IMR-90 (cell line): ENCODE measurements around the gene MGAT5. TPM values are rescaled to one million over a fixed set of nuclear protein-coding genes. Genes with fewer than 3 reads are reported as not detected.

ENCODE experiments used
- ATAC-seq: fragments of 200-7000 bp; cut with Tn5 transposase; 2 replicates; pipeline ENCODE4 v1.9.1; 2020; ENCODE audit warnings: low read depth, mild to moderate bottlenecking, moderate library complexity
- BruUV-seq: library from RNA; stranded (reverse); fragments of 400-500 nt; replicated peaks from 2 replicates; lab custom pipeline; 2021; lab: Mats Ljungman, UMichigan
- CTCF ChIA-PET: fragments of 300-600 bp; formaldehyde crosslinking; extraction: SDS; loops from one replicate; lab custom pipeline; 2021; ENCODE audit warnings: antibody characterized with exemption; lab: Yijun Ruan, JAX
- POLR2A ChIA-PET: fragments of 300-600 bp; sonication (Branson Sonifier 250); formaldehyde crosslinking; loops from one replicate; lab custom pipeline; 2022; ENCODE audit warnings: antibody characterized with exemption; ENCODE audit not compliant: unreplicated experiment; lab: Charles Lee
- DNase-seq: peaks from one replicate; pipeline ENCODE4 v3.0.0; 2013
- H2AFZ ChIP-seq: replicated peaks from 2 replicates; pipeline ENCODE3; 2013; ENCODE audit warnings: low read length, mild to moderate bottlenecking; ENCODE audit not compliant: poor library complexity
- H2AK5ac ChIP-seq: 2 replicates; pipeline ENCODE4 v1.6.1; 2013; ENCODE audit warnings: low read depth, low read length, inconsistent platforms
- H2AK9ac ChIP-seq: replicated peaks from 2 replicates; pipeline ENCODE3; 2013; ENCODE audit warnings: mild to moderate bottlenecking, low read depth, low read length, moderate library complexity; ENCODE audit not compliant: poor library complexity
- H2BK120ac ChIP-seq: 2 replicates; pipeline ENCODE4 v1.6.1; 2013; ENCODE audit warnings: low read depth, low read length, inconsistent platforms
- H2BK15ac ChIP-seq: 3 replicates; pipeline ENCODE4 v1.6.1; 2013; ENCODE audit warnings: low read depth, low read length, inconsistent platforms
- H2BK20ac ChIP-seq: 2 replicates; pipeline ENCODE4 v1.6.1; 2013; ENCODE audit warnings: low read depth, mild to moderate bottlenecking, inconsistent platforms, low read length, moderate library complexity
- H2BK5ac ChIP-seq: 2 replicates; pipeline ENCODE4 v1.6.1; 2013; ENCODE audit warnings: mild to moderate bottlenecking, low read depth, low read length, inconsistent platforms; ENCODE audit not compliant: poor library complexity, severe bottlenecking
- H3K14ac ChIP-seq: replicated peaks from 2 replicates; pipeline ENCODE4 v1.6.1; 2013; ENCODE audit warnings: low read depth, low read length, inconsistent platforms
- H3K18ac ChIP-seq: 2 replicates; pipeline ENCODE4 v1.6.1; 2013; ENCODE audit warnings: low read depth, low read length, control low read depth
- H3K23ac ChIP-seq: 2 replicates; pipeline ENCODE4 v1.6.1; 2013; ENCODE audit warnings: low read depth, low read length, inconsistent platforms
- H3K27ac ChIP-seq: 2 replicates; pipeline ENCODE4 v1.5.1; 2013; ENCODE audit warnings: mild to moderate bottlenecking, control low read depth, low read length; ENCODE audit not compliant: insufficient read depth
- H3K27me3 ChIP-seq: 2 replicates; pipeline ENCODE4 v1.6.1; 2013; ENCODE audit warnings: low read length; ENCODE audit not compliant: control insufficient read depth, insufficient read depth
- H3K36me3 ChIP-seq: 2 replicates; pipeline ENCODE4 v1.6.1; 2013; ENCODE audit warnings: low read length, mixed read lengths; ENCODE audit not compliant: control insufficient read depth, insufficient read depth
- H3K4ac ChIP-seq: 2 replicates; pipeline ENCODE4 v1.6.1; 2013; ENCODE audit warnings: low read depth, low read length, inconsistent platforms
- H3K4me1 ChIP-seq: 2 replicates; pipeline ENCODE4 v1.6.1; 2013; ENCODE audit warnings: low read length, mixed read lengths; ENCODE audit not compliant: control insufficient read depth, insufficient read depth
- H3K4me2 ChIP-seq: 2 replicates; pipeline ENCODE4 v1.6.1; 2013; ENCODE audit warnings: low read depth, mild to moderate bottlenecking, control low read depth, low read length, moderate library complexity
- H3K4me3 ChIP-seq: 2 replicates; pipeline ENCODE4 v1.5.1; 2013; ENCODE audit warnings: low read depth, mild to moderate bottlenecking, control low read depth, low read length, moderate library complexity; ENCODE audit not compliant: insufficient read depth
- H3K56ac ChIP-seq: 2 replicates; pipeline ENCODE4 v1.6.1; 2013; ENCODE audit warnings: low read length, inconsistent platforms; ENCODE audit not compliant: insufficient read depth; ENCODE audit errors: extremely low read depth
- H3K79me1 ChIP-seq, 2 experiments: 2 replicates each; pipeline ENCODE4 v1.6.1; 2013; ENCODE audit warnings: low read length in 2 of 2, inconsistent platforms in 1 of 2, low read depth in 1 of 2
- H3K9ac ChIP-seq: 2 replicates; pipeline ENCODE4 v1.6.1; 2013; ENCODE audit warnings: low read depth, low read length, control low read depth
- H3K9me1 ChIP-seq: 2 replicates; pipeline ENCODE4 v1.6.1; 2013; ENCODE audit warnings: low read length, inconsistent platforms; ENCODE audit not compliant: insufficient read depth
- H3K9me3 ChIP-seq: 2 replicates; pipeline ENCODE4 v1.6.1; 2013; ENCODE audit warnings: low read length; ENCODE audit not compliant: control insufficient read depth, insufficient read depth
- H4K20me1 ChIP-seq: 2 replicates; pipeline ENCODE4 v1.6.1; 2013; ENCODE audit warnings: low read length, inconsistent platforms; ENCODE audit not compliant: insufficient read depth
- H4K5ac ChIP-seq: 2 replicates; pipeline ENCODE4 v1.6.1; 2013; ENCODE audit warnings: mild to moderate bottlenecking, low read depth, low read length, control low read depth
- H4K8ac ChIP-seq, 2 experiments: 2 replicates each; pipeline ENCODE4 v1.6.1; 2013; ENCODE audit warnings: low read depth in 2 of 2, low read length in 2 of 2, control low read depth in 1 of 2, inconsistent platforms in 1 of 2
- H4K91ac ChIP-seq: 2 replicates; pipeline ENCODE4 v1.6.1; 2013; ENCODE audit warnings: low read depth, low read length, inconsistent platforms; ENCODE audit not compliant: insufficient read depth
- BHLHE40 ChIP-seq: fragments of 150-350 bp; IDR thresholded peaks from 2 replicates; pipeline ENCODE4 v1.6.1; 2016; ENCODE audit warnings: mild to moderate bottlenecking, low read depth, low read length
- CEBPB ChIP-seq: IDR thresholded peaks from 2 replicates; pipeline ENCODE4 v1.6.1; 2012; ENCODE audit warnings: low read depth, low read length, improper control_type of control experiment
- ELK1 ChIP-seq: fragments of 150-350 bp; IDR thresholded peaks from 2 replicates; pipeline ENCODE4 v1.6.1; 2016; ENCODE audit warnings: low read depth, mild to moderate bottlenecking, low read length, moderate library complexity, borderline replicate concordance
- FOS ChIP-seq: fragments of 150-350 bp; IDR thresholded peaks from 2 replicates; pipeline ENCODE4 v1.6.1; 2016; ENCODE audit warnings: low read depth, low read length
- MAFK ChIP-seq: IDR thresholded peaks from 2 replicates; pipeline ENCODE4 v1.6.1; 2012; ENCODE audit warnings: low read depth, low read length, improper control_type of control experiment
- MAZ ChIP-seq: IDR thresholded peaks from 2 replicates; pipeline ENCODE4 v1.6.1; 2012; ENCODE audit warnings: low read depth, mild to moderate bottlenecking, low read length, improper control_type of control experiment, moderate library complexity, borderline replicate concordance
- MXI1 ChIP-seq: IDR thresholded peaks from 2 replicates; pipeline ENCODE4 v1.6.1; 2012; ENCODE audit warnings: low read depth, mild to moderate bottlenecking, low read length, moderate library complexity, borderline replicate concordance
- NFE2L2 ChIP-seq: fragments of 150-350 bp; IDR thresholded peaks from 2 replicates; pipeline ENCODE4 v1.6.1; 2016; ENCODE audit warnings: low read depth, mild to moderate bottlenecking, low read length
- POLR2A ChIP-seq: IDR thresholded peaks from 2 replicates; pipeline ENCODE4 v1.6.1; 2012; ENCODE audit warnings: mild to moderate bottlenecking, low read depth, low read length
- RAD21 ChIP-seq: IDR thresholded peaks from 2 replicates; pipeline ENCODE4 v1.6.1; 2012; ENCODE audit warnings: low read length, improper control_type of control experiment
- RCOR1 ChIP-seq: IDR thresholded peaks from 2 replicates; pipeline ENCODE4 v1.6.1; 2012; ENCODE audit warnings: mild to moderate bottlenecking, low read length, improper control_type of control experiment; ENCODE audit not compliant: insufficient replicate concordance
- RFX5 ChIP-seq: IDR thresholded peaks from 2 replicates; pipeline ENCODE4 v1.8.0; 2012; ENCODE audit warnings: low read depth, mild to moderate bottlenecking, low read length, moderate library complexity
- WGBS, 2 experiments: methylation state at CpG; one replicate each; pipeline versions ENCODE4 v1.1.5 to v1.1.7; 2013; ENCODE audit warnings: missing lambda C conversion rate in 2 of 2; ENCODE audit not compliant: insufficient read length in 1 of 2; ENCODE audit errors: extremely low coverage in 2 of 2; 5-methylcytosine and 5-hydroxymethylcytosine counted together
- dilution Hi-C: fragments of 300-500 bp; cut with HindIII; formaldehyde crosslinking; loops from one replicate; pipeline ENCODE4 v1.14.3; 2018; ENCODE audit warnings: low sequenced_read_pairs; ENCODE audit not compliant: unreplicated experiment
- in situ Hi-C: fragments of 300-500 bp; cut with MboI; formaldehyde crosslinking; loops from 3 replicates; pipeline ENCODE4 v1.14.3; 2019; ENCODE audit warnings: low sequenced_read_pairs, inconsistent platforms, mixed read lengths
- intact Hi-C: fragments of 100-400 bp; cut with micrococcal nuclease; formaldehyde crosslinking; loops from 2 replicates; pipeline ENCODE4 v1.10.0; 2022
- polyA plus RNA-seq, 3 experiments: library from polyadenylated mRNA; depleted of rRNA; stranded (reverse); fragments of >200 nt; gene quantifications; 2 replicates each; pipeline ENCODE4 v1.2.3, GENCODE V29; 2012; ENCODE audit warnings: low replicate concordance in 1 of 3
- total RNA-seq: library from RNA; depleted of rRNA; stranded (reverse); fragments of >200 nt; gene quantifications from 2 replicates; pipeline ENCODE4 v1.2.3, GENCODE V29; 2012
- TF ChIP-seq, protein P1 (sequence below): conservative IDR thresholded peaks from 2 replicates; pipeline ENCODE4 v1.5.1; 2012; ENCODE audit warnings: mild to moderate bottlenecking, low read depth, low read length, improper control_type of control experiment

The MGAT5 gene
- total and polyA plus RNA-seq, 2 of the 4 experiments (the other 2 are of a cell fraction): 22.9 to 59.9 TPM

DNA sequence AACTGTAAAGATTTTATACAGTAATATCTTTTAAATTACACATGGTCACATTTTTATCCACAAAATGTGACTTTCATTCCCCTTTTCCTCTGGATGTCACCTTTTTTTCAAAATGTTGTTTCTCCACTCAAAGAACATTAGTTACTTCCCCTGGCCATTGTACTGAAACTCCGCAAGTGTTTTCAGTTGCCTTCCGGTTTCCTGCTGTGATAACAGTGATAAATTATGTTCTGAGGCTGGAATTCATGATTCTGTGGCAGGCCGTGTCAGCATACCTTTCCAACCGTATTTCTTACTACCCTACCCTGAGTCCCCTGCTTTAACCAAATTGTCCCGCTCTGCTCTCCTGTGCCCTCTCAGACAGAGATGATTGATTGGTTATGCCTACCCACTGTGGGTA is 53.5 kb downstream of the MGAT5 start:
- POLR2A ChIA-PET: no interaction called here
- Histone ChIP-seq H3K79me1 (peaks cover 36 to 52% of the 10 kb centered on the region in 2 experiments), H2AK9ac (no peak overlapping the region), H3K27me3 (no peaks in the 10 kb centered on the region), H3K4me1 (peaks cover under 1% of the 10 kb centered on the region; the same call in 1 of the 2 replicates), H2AK5ac (no peak overlapping the region), H4K5ac (no peak overlapping the region), H3K23ac (no peak overlapping the region), H3K18ac (no peak overlapping the region), H3K4ac (no peak overlapping the region), H3K14ac (no peak overlapping the region), H2BK20ac (no peak overlapping the region), H3K4me3 (no peak overlapping the region), H3K27ac (no peak overlapping the region), H2AFZ (no peak overlapping the region), H3K9ac (no peak overlapping the region), H3K36me3 (peaks cover 3% of the 10 kb centered on the region; the same call in 1 of the 2 replicates), H4K91ac (no peak overlapping the region), H3K9me1 (peaks cover 2% of the 10 kb centered on the region; the same call in 1 of the 2 replicates), H4K8ac (no peak overlapping the region), H2BK5ac (no peak overlapping the region), H3K9me3 (no peaks in the 10 kb centered on the region), H3K4me2 (no peak overlapping the region), H3K56ac (no peak overlapping the region), H2BK15ac (no peak overlapping the region), H4K20me1 (peaks cover 3% of the 10 kb centered on the region; the same call in 1 of the 2 replicates), H2BK120ac (no peak overlapping the region)
- DNase-seq (no peak), ATAC-seq (no peak)
- CTCF ChIA-PET: no interaction called here
- no TSS peak for BruUV-seq
- dilution Hi-C loops: no loop called here
- no peak for TF ChIP-seq BHLHE40
- no peak for TF ChIP-seq NFE2L2
- no peak for TF ChIP-seq CEBPB
- no peak for TF ChIP-seq FOS
- no peak for TF ChIP-seq MXI1
- TF ChIP-seq RFX5: no peak
- TF ChIP-seq POLR2A: no peak
- TF ChIP-seq, protein P1, sequence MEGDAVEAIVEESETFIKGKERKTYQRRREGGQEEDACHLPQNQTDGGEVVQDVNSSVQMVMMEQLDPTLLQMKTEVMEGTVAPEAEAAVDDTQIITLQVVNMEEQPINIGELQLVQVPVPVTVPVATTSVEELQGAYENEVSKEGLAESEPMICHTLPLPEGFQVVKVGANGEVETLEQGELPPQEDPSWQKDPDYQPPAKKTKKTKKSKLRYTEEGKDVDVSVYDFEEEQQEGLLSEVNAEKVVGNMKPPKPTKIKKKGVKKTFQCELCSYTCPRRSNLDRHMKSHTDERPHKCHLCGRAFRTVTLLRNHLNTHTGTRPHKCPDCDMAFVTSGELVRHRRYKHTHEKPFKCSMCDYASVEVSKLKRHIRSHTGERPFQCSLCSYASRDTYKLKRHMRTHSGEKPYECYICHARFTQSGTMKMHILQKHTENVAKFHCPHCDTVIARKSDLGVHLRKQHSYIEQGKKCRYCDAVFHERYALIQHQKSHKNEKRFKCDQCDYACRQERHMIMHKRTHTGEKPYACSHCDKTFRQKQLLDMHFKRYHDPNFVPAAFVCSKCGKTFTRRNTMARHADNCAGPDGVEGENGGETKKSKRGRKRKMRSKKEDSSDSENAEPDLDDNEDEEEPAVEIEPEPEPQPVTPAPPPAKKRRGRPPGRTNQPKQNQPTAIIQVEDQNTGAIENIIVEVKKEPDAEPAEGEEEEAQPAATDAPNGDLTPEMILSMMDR: no peak
- no peak for TF ChIP-seq RAD21
- TF ChIP-seq ELK1: no peak
- TF ChIP-seq MAFK: no peak
- TF ChIP-seq RCOR1: no peak
- TF ChIP-seq MAZ: no peak
- no CpG with 5 or more reads among the region's 5 CpGs for WGBS, 2 experiments
- in situ Hi-C loops: no loop called here
- intact Hi-C loops: no loop called here
